Nucleus accumbens (tissue), 56 donors: Measurements from ENCODE around the gene CACNA1H.

ENCODE experiments used
- DNase-seq, 56 donors: peaks; one replicate each; lab custom pipeline; 2025; lab: John Stamatoyannopoulos, UW

Gene CACNA1H

GRCh38 chr16:1156055-1156982 is 3.4 kb downstream of the CACNA1H start:
- DNase-seq, result peak in 9 of 56 donors; percentile 15 to 41 (median 24)

DNA sequence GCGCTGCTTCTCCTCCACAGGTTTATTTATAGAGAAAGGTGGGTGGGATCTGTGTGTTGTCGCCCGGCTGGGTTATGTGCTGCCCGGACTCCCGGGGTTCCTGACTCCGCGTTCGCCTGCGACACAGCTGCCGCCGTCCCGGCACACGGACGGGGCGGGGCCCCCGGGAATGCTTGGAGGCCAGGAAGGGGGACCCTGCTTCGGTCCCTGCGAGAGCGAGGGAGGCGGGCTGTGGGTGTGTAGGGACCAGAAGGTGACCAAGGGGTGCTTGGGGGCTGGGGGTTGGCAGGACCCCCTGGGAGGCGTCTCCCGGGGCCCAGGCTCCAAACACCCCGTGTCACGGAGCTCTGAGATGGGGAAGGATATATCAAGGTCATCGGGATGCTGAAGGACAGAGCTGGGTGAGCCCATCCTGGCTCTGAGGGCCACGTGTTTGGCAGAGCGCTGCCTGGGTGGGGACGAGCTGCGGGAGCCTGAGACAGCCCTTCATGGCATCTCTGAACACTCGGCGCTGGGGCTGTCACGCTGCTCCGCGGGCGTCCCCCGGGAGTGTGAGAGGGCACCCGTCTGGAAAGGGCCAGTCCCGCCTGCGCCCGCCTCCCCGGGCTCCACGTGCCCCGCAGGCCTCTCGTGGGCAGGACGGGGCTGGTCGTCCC is 4.2 kb downstream of the CACNA1H start:
- DNase-seq, result peak in 1 of 56 donors; percentile 14

DNA sequence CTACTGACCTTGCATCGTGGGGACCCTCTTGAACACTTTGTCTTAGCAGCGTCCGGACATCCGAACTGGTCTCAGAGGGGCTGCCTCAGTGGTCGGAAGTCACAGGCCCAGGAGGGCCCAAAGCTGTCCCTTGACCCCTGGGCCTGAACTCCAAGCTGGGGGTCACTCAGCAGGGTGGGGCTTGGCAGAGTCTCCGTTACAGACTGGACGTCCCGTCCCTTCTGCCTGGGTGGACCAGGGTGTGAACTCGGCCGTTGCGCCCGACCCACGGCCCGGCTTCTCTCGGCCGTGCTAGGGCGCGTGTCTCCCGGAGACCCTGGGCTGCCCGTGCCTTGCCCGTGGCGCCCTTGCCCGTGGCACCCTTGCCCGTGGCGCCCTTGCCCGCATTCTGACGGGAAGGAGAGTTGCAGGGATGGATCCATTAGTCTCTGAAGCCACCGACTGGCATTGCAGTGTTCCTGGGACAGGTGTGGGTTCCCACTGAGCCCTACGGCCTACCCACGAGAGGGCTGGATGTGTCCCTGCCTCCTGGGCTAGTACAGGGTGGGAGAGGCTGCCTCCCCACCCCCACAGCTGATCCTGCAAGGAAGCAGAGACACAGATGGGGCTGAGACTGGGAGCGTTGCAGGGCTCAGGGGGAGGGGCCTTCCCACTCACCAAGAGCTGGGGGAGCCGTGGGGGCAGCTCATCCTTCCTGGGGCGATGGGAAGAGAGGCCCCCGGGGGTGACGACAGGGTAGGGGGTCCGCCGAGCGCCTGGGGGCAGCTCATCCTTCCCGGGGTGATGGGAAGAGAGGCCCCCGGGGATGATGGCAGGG is 4.9 kb downstream of the CACNA1H start:
- DNase-seq, result peak in 1 of 56 donors; percentile 56

DNA sequence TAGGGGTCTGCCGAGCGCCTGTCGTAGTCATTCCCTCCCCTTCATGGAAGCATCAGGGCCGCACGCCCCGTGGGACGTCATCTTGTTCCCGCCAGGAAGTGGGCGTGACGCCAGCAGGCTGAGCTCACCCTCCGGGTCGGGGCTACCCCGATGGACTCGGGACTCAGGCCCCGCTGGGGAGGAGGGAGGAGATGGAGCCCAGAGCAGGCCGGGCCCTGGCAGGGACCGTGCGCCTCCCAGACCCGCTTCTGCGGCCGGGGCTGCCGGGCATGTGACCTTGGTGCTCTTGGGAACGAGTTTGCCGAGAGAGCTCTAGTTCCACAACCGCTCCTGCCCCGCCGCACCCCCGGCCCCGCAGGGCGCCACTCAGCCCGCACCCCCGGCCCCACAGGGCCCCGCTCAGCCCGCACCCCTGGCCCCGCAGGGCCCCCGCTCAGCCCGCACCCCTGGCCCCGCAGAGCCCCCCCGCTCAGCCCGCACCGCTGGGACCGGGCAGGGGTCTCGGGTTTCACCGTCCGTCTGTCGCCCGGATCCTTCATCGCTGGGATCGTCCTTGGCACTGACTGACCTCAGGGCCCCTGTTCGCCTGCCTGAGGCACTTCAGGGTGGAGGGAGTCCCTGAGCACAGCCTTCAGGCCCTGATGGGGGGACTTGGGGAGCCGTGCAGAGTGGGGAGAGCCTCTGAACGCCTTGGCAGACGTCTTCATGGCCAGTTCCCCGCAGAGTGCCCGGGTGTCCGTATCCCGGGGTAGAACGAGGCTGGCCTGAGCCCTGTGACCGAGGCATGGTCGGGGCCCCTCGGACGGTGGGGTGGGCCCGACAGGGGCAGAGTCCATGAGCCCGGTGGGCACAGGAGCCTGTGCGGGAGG is 5.8 kb downstream of the CACNA1H start:
- DNase-seq, result peak in 1 of 56 donors; percentile 56

GRCh38 chr16:1159325-1159972 is 6.5 kb downstream of the CACNA1H start:
- DNase-seq, result no peak

GRCh38 chr16:1159973-1160772 is 7.3 kb downstream of the CACNA1H start:
- DNase-seq, result peak in 28 of 56 donors; percentile 11 to 68 (median 26)

DNA sequence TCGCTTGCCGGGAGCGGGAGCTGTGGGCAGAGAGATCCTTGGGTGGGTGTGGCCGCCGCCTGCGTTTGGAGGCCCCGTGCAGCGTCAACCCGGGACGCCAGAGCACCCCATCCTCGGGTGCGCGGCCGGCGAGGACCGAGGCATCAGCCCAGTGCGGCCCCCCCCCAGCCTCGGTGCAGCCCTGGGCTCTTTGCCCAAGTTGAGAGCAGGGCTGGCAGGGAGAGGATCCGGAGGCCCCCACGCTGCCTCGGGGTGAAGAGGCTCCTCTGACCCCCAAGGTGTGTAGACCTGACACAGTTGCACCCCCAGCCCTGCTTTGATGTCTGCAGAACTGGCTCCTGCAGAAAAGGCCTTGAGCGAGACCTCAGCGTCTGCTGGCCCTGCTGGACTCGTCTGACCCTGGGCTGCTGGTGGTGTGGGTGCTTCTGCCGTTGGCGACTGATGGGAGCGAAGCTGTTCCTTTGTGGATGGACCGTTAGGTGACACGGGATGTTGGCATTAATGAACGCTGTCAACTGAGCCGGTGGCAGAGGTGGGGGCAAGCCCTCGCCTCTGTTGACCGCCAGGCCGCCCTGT is 8.0 kb downstream of the CACNA1H start:
- DNase-seq, result no peak

- DNase-seq, result no peak
These were observed 10.0 kb downstream of the CACNA1H start for GRCh38 chr16:1162701-1163566.

- peak in 4 of 56 donors; percentile 12 to 42 (median 21) for DNase-seq
These were observed 10.7 kb downstream of the CACNA1H start for GRCh38 chr16:1163567-1164055.

DNA sequence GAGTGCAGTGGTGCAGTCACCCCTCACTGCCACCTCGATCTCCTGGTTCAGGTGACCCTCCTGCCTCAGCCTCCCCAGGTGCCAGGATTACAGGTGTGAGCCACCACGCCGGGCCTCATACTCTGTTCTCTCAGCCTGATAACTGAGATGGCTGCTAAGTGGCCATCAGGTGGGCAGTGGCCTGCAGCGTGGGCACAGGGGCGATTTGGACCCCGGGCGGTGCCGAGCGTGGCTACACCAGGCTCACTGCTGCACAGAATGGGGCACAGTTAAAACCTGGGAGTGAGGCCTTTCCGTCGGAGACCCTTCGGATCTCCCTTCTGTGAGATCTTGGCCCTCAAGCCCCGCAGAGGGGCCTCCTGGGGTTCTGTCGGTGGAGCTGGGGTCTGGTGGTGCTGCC is 11.5 kb downstream of the CACNA1H start:
- no peak for DNase-seq

- DNase-seq, result no peak
These were observed 12.1 kb downstream of the CACNA1H start for GRCh38 chr16:1164975-1165374.

GRCh38 chr16:1165511-1165910 is 12.6 kb downstream of the CACNA1H start:
- DNase-seq, result no peak

DNA sequence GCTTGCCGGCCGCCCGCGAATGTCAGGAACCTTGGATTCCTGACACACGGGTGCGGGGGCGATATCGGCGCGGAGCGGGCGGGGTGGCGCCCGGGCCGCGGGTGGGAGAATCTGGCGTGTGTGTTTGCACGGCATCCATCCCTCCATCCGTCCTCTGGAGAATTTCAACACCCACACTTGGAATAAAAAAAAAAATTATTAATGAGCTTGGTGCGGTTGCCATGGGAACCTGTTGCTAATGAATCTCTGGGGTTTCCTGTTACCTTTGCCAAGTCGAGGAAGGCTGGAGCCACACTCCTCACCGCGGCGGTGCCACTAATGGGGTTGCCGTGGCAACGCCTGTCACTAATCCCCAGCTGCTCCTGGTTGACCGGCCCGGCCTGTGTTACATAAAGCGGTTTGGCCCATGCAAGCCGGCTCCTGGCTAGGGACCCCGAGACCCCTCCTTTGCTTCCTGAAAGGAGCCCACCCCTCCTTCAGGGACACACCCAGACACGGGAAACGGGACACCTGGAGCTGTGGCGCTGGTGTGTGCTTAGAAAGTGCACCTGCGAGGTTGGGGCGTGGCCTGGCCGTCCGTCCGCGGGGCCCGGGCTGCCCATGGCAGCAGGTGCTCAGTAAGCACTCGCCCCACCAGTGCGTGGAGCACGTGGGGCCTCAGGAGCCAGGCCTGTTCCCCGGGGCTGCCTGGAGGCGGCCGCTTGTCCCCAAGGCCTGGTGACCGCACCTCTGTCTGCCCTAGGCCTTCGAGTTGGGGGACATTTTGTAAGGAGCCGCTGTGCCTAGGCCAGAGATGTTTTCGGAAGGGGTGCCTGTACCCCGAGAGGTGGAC is 14.6 kb downstream of the CACNA1H start:
- DNase-seq, result peak in 45 of 56 donors; percentile 7 to 88 (median 50)

GRCh38 chr16:1168837-1169236 is 15.9 kb downstream of the CACNA1H start:
- DNase-seq, result peak in 2 of 56 donors; percentile 11 to 20

DNA sequence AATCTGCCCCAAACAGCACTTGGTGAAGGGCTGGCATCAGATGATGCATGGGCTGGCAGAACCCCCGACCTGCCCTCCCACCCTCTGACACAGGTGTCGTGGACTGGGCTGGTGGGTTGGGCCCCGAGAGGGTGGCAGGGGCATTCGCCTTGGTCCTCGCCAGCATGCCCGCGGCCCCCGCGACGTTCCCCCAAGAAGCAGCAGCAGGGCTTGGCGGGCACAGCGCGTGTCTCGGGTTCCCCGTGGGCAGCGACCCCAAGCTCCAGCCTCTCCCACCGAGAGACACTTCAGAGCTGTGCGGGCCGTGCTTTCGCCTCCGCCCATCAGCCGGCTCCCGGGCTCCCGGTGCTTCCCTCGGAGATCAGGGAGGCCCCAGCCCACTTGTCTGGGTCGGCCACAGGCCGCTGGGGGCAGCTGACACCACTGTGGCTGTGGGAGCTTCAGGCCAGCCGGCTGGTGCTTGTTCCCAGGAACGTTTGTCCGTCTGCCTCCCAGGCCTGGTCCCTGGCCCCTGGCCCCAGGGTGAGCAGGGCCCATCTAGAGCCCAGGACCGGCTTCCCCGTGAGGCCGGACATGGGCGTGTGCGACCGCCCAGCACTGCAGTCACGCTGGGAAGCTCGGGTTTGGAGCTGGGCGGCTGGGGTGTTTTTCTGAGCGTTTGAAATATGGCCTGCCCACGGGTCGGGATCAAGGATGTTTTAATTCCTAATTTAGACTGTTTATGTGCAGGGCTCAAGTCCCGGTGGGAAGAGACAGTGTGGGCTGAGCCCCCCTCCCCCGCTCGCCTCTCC is 16.6 kb downstream of the CACNA1H start:
- no peak for DNase-seq
